Neural progenitor cell (in vitro differentiated cells): ENCODE results near the gene LRRC18. TPM values are rescaled to one million over a fixed set of nuclear protein-coding genes. Genes with fewer than 3 reads are reported as not detected.

Source experiments
- DNase-seq: peaks from one replicate; pipeline ENCODE4 v3.0.0-alpha.2; 2016; ENCODE audit warnings: low spot score
- H2AFZ ChIP-seq: fragments of 200-600 bp; sonication (generic); replicated peaks from 2 replicates; pipeline ENCODE4 v1.6.1; 2016; ENCODE audit warnings: antibody characterized with exemption
- H3F3A ChIP-seq: fragments of 200-600 bp; sonication (generic); 2 replicates; pipeline ENCODE4 v1.6.1; 2016; ENCODE audit warnings: antibody characterized with exemption, low read depth
- H3K27ac ChIP-seq: fragments of 200-600 bp; sonication (generic); 2 replicates; pipeline ENCODE4 v1.5.1; 2016; ENCODE audit warnings: mild to moderate bottlenecking
- H3K27me3 ChIP-seq: fragments of 200-600 bp; sonication (generic); 2 replicates; pipeline ENCODE4 v1.6.1; 2016; ENCODE audit warnings: mild to moderate bottlenecking, moderate library complexity
- H3K36me3 ChIP-seq: fragments of 200-600 bp; sonication (generic); 2 replicates; pipeline ENCODE4 v1.5.1; 2016
- H3K4me1 ChIP-seq: fragments of 200-600 bp; sonication (generic); 2 replicates; pipeline ENCODE4 v1.6.1; 2016; ENCODE audit warnings: mixed run types
- H3K4me2 ChIP-seq: fragments of 200-600 bp; sonication (generic); 2 replicates; pipeline ENCODE4 v1.6.1; 2016
- H3K4me3 ChIP-seq: fragments of 200-600 bp; sonication (generic); 2 replicates; pipeline ENCODE4 v1.5.1; 2016
- H3K79me2 ChIP-seq: fragments of 200-600 bp; sonication (generic); 2 replicates; pipeline ENCODE4 v1.6.1; 2016; ENCODE audit warnings: low read depth
- H3K9ac ChIP-seq: fragments of 200-600 bp; sonication (generic); 2 replicates; pipeline ENCODE4 v1.6.1; 2016
- H3K9me3 ChIP-seq: fragments of 200-600 bp; sonication (generic); 2 replicates; pipeline ENCODE4 v1.5.1; 2016; ENCODE audit warnings: low read depth
- H4K20me1 ChIP-seq: fragments of 200-600 bp; sonication (generic); 2 replicates; pipeline ENCODE4 v1.6.1; 2016; ENCODE audit warnings: low read depth
- H3K27ac Mint-ChIP-seq: 3 replicates; pipeline ENCODE4 v1.8.0; 2021; ENCODE audit warnings: mixed read lengths
- H3K27me3 Mint-ChIP-seq: 2 replicates; pipeline ENCODE4 v1.8.0; 2022; ENCODE audit warnings: low read depth, mild to moderate bottlenecking, inconsistent platforms, moderate library complexity, mixed read lengths; ENCODE audit not compliant: insufficient read depth
- H3K36me3 Mint-ChIP-seq: 3 replicates; pipeline ENCODE4 v1.8.0; 2021; ENCODE audit warnings: mixed read lengths
- H3K4me1 Mint-ChIP-seq: 3 replicates; pipeline ENCODE4 v1.8.0; 2021; ENCODE audit warnings: mixed read lengths
- H3K4me3 Mint-ChIP-seq: 3 replicates; pipeline ENCODE4 v1.8.0; 2021; ENCODE audit warnings: mild to moderate bottlenecking, moderate library complexity, mixed read lengths
- H3K9me3 Mint-ChIP-seq: 3 replicates; pipeline ENCODE4 v1.8.0; 2020; ENCODE audit warnings: mixed read lengths
- CTCF ChIP-seq: fragments of 200-600 bp; sonication (generic); IDR thresholded peaks from 2 replicates; pipeline ENCODE4 v1.5.1; 2017; ENCODE audit warnings: antibody characterized with exemption, mild to moderate bottlenecking
- EZH2 ChIP-seq: fragments of 200-600 bp; sonication (generic); IDR thresholded peaks from 2 replicates; pipeline ENCODE4 v1.6.1; 2017; ENCODE audit warnings: antibody characterized with exemption, mild to moderate bottlenecking, moderate library complexity
- EZH2phosphoT487 ChIP-seq: fragments of 200-600 bp; sonication (generic); IDR thresholded peaks from 2 replicates; pipeline ENCODE4 v1.6.1; 2017; ENCODE audit warnings: antibody characterized with exemption
- microRNA-seq: library from miRNA; unstranded; fragments of <30 nt; microRNA quantifications from one replicate; pipeline ENCODE4, GENCODE V29; 2016
- small RNA-seq: library from RNA; depleted of rRNA; stranded (forward); fragments of <200 nt; gene quantifications from one replicate; pipeline ENCODE3, GENCODE V24; 2015
- total RNA-seq: library from RNA; depleted of rRNA; stranded (reverse); fragments of >200 nt; gene quantifications from 2 replicates; pipeline ENCODE4 v1.2.3, GENCODE V29; 2015; ENCODE audit warnings: low replicate concordance

Gene LRRC18
- total RNA-seq, 1 donor from 2014 or later: not detected

GRCh38 chr10:48879451-48879850 lies 60.2 kb downstream of the LRRC18 start:
- Histone ChIP-seq H3K4me2 (no peak overlapping the region), H3K27ac (no peak overlapping the region), H3K4me1 (no peaks in the 10 kb centered on the region), H3F3A (no peaks in the 10 kb centered on the region), H4K20me1 (no peaks in the 10 kb centered on the region), H3K36me3 (no peaks in the 10 kb centered on the region), H3K27me3 (no peaks in the 10 kb centered on the region), H2AFZ (no peak overlapping the region), H3K9ac (no peak overlapping the region), H3K79me2 (no peaks in the 10 kb centered on the region), H3K4me3 (no peak overlapping the region), H3K9me3 (no peaks in the 10 kb centered on the region)
- no peak overlapping the region for H3K4me3 Mint-ChIP-seq
- DNase-seq: no peak
- no peak overlapping the region for H3K27ac Mint-ChIP-seq
- no peak for TF ChIP-seq EZH2phosphoT487
- no peak for TF ChIP-seq CTCF
- TF ChIP-seq EZH2: no peak
- no peaks in the 10 kb centered on the region for H3K4me1 Mint-ChIP-seq
- peaks cover 3% of the 10 kb centered on the region for H3K9me3 Mint-ChIP-seq
- peaks cover 5% of the 10 kb centered on the region for H3K27me3 Mint-ChIP-seq
- no peaks in the 10 kb centered on the region for H3K36me3 Mint-ChIP-seq

GRCh38 chr10:48878091-48878490 lies 61.5 kb downstream of the LRRC18 start:
- H2AFZ ChIP-seq: no peak overlapping the region
- H3K27ac Mint-ChIP-seq: no peak overlapping the region
- no peak overlapping the region for H3K27ac ChIP-seq
- TF ChIP-seq EZH2 (no peak), CTCF (no peak), EZH2phosphoT487 (no peak)
- DNase-seq: no peak
- H3K79me2 ChIP-seq: no peaks in the 10 kb centered on the region
- H3K36me3 Mint-ChIP-seq: no peaks in the 10 kb centered on the region
- H3K4me1 Mint-ChIP-seq: no peaks in the 10 kb centered on the region
- H3K4me3 Mint-ChIP-seq: no peak overlapping the region
- H3K4me2 ChIP-seq: no peak overlapping the region
- H3K27me3 ChIP-seq: no peaks in the 10 kb centered on the region
- peaks cover 5% of the 10 kb centered on the region for H3K27me3 Mint-ChIP-seq
- no peak overlapping the region for H3K4me3 ChIP-seq
- H4K20me1 ChIP-seq: no peaks in the 10 kb centered on the region
- H3K9me3 ChIP-seq: no peaks in the 10 kb centered on the region
- no peak overlapping the region for H3K9ac ChIP-seq
- no peaks in the 10 kb centered on the region for H3K36me3 ChIP-seq
- no peaks in the 10 kb centered on the region for H3K4me1 ChIP-seq
- H3K9me3 Mint-ChIP-seq: peaks cover 3% of the 10 kb centered on the region
- no peaks in the 10 kb centered on the region for H3F3A ChIP-seq

GRCh38 chr10:48872234-48872633 lies 67.4 kb downstream of the LRRC18 start:
- Histone ChIP-seq H3K4me1 (no peaks in the 10 kb centered on the region), H3K27ac (no peak overlapping the region), H2AFZ (no peak overlapping the region), H4K20me1 (no peaks in the 10 kb centered on the region), H3K36me3 (no peaks in the 10 kb centered on the region), H3K9ac (no peak overlapping the region), H3K4me2 (no peak overlapping the region), H3F3A (no peaks in the 10 kb centered on the region), H3K79me2 (no peaks in the 10 kb centered on the region), H3K9me3 (no peaks in the 10 kb centered on the region), H3K27me3 (no peaks in the 10 kb centered on the region), H3K4me3 (no peak overlapping the region)
- Mint-ChIP-seq H3K36me3 (no peaks in the 10 kb centered on the region), H3K4me1 (no peaks in the 10 kb centered on the region), H3K27ac (no peak overlapping the region), H3K9me3 (no peaks in the 10 kb centered on the region), H3K27me3 (no peaks in the 10 kb centered on the region), H3K4me3 (no peak overlapping the region)
- TF ChIP-seq CTCF: no peak
- DNase-seq: no peak

Small RNAs within 50 kb of the gene (microRNA-seq; reads per million reads assigned to microRNA genes)
- gene MIR4294: not detected

Small RNAs within 50 kb of the gene (small RNA-seq; reads per million reads assigned to genes)
- not detected for gene MIR4294

Other genes with a start within 250 kb of the LRRC18 start
- 0.92 and 1.2 TPM in 2 replicates for gene VSTM4, start 175.7 kb upstream of the LRRC18 start, total RNA-seq
- not detected in 2 replicates for gene FAM170B, start 194.2 kb upstream of the LRRC18 start, total RNA-seq
- gene TMEM273, start 248.6 kb upstream of the LRRC18 start, total RNA-seq: not detected in 2 replicates